GM12878 (cell line): ENCODE measurements around the gene CTDSP1. TPM values are rescaled to one million over a fixed set of nuclear protein-coding genes. Genes with fewer than 3 reads are reported as not detected.

Source experiments
- ATF3 ChIP-seq: IDR thresholded peaks from 2 replicates; pipeline ENCODE4 v1.6.1; 2011; ENCODE audit warnings: low read depth, mild to moderate bottlenecking, low read length, moderate library complexity, borderline replicate concordance; ENCODE audit errors: extremely low read depth
- GABPA ChIP-seq: IDR thresholded peaks from 2 replicates; pipeline ENCODE4 v1.6.1; 2014; ENCODE audit warnings: antibody characterized with exemption, low read depth, mild to moderate bottlenecking, inconsistent platforms
- MXI1 ChIP-seq: fragments of 150-350 bp; IDR thresholded peaks from 2 replicates; pipeline ENCODE4 v1.6.1; 2011; ENCODE audit warnings: low read depth, mild to moderate bottlenecking, inconsistent platforms, low read length, improper control_type of control experiment
- MYC ChIP-seq: IDR thresholded peaks from 2 replicates; pipeline ENCODE4 v1.6.1; 2011; ENCODE audit warnings: mild to moderate bottlenecking, low read length, moderate library complexity, inconsistent platforms; ENCODE audit not compliant: insufficient read depth, insufficient replicate concordance, insufficient read length, severe bottlenecking
- NKRF ChIP-seq: fragments of 450-650 bp; conservative IDR thresholded peaks from 2 replicates; pipeline ENCODE4 v1.6.1; 2017; ENCODE audit warnings: mild to moderate bottlenecking, moderate library complexity
- POLR2A ChIP-seq: IDR thresholded peaks from 2 replicates; pipeline ENCODE4 v1.6.1; 2011; ENCODE audit warnings: low read depth, mild to moderate bottlenecking, low read length
- RAD21 ChIP-seq: IDR thresholded peaks from 2 replicates; pipeline ENCODE4 v1.6.1; 2011; ENCODE audit warnings: mild to moderate bottlenecking, low read depth, low read length, moderate library complexity; ENCODE audit not compliant: insufficient read depth
- RAD51 ChIP-seq: fragments of 450-650 bp; IDR thresholded peaks from 2 replicates; pipeline ENCODE4 v1.6.1; 2016; ENCODE audit warnings: moderate library complexity, mild to moderate bottlenecking, inconsistent platforms
- REST ChIP-seq: IDR thresholded peaks from 2 replicates; pipeline ENCODE4 v1.6.1; 2012; ENCODE audit warnings: mild to moderate bottlenecking, low read depth, low read length
- RFX5 ChIP-seq: IDR thresholded peaks from 2 replicates; pipeline ENCODE4 v1.6.1; 2011; ENCODE audit warnings: low read depth, low read length, improper control_type of control experiment
- SRF ChIP-seq, 2 experiments: IDR thresholded peaks; 2 replicates each; pipeline ENCODE4 v1.6.1; 2011; ENCODE audit warnings: low read depth in 2 of 2, low read length in 2 of 2, mild to moderate bottlenecking in 1 of 2, moderate library complexity in 1 of 2
- ZNF24 ChIP-seq: fragments of 450-650 bp; IDR thresholded peaks from 2 replicates; pipeline ENCODE4 v1.6.1; 2017; ENCODE audit warnings: antibody characterized with exemption, mild to moderate bottlenecking
- ZNF622 ChIP-seq: fragments of 450-650 bp; IDR thresholded peaks from 2 replicates; pipeline ENCODE4 v1.6.1; 2017; ENCODE audit warnings: mild to moderate bottlenecking, inconsistent platforms
- polyA plus RNA-seq, 11 experiments: library from polyadenylated mRNA; depleted of rRNA in 4 of 11; unstranded in 6 of 11; stranded (reverse) in 5 of 11; fragments of >200 nt; fragmentation: Nextera tagmentation in 4 of 11; fragmentation: Illumina TruSeq in 1 of 11; extraction: Ambion mirVana in 4 of 11; extraction: Trizol in 1 of 11; gene quantifications; 1 replicate in 1 of 11; 2 replicates in 10 of 11; pipeline versions ENCODE4 v1.2.1 to v1.2.3, GENCODE V29; 2011 to 2016; ENCODE audit warnings: inconsistent platforms in 2 of 11, missing spikeins in 2 of 11, low read depth in 1 of 11
- total RNA-seq, 4 experiments: library from RNA; depleted of rRNA in 3 of 4; stranded (reverse); fragments of >200 nt in 3 of 4; fragmentation: Illumina TruSeq in 1 of 4; extraction: Trizol in 1 of 4; gene quantifications; 2 replicates each; pipeline versions ENCODE4 v1.2.1 to v1.2.3, GENCODE V29; 2013 to 2021
- TF ChIP-seq, protein P1 (sequence below): fragments of 450-650 bp; IDR thresholded peaks from 2 replicates; pipeline ENCODE4 v1.6.1; 2017; ENCODE audit warnings: borderline replicate concordance
- TF ChIP-seq, protein P2 (sequence below): fragments of 450-650 bp; formaldehyde crosslinking; IDR thresholded peaks from 2 replicates; pipeline ENCODE4 v1.4.0; 2020; ENCODE audit warnings: mild to moderate bottlenecking, moderate library complexity
- TF ChIP-seq, protein P3 (sequence below): IDR thresholded peaks from 2 replicates; pipeline ENCODE4 v1.6.1; 2012; ENCODE audit warnings: low read length, inconsistent platforms

CTDSP1 gene
- total and polyA plus RNA-seq, 10 of the 15 experiments (the other 5 are each of a cell fraction or from before 2014, with no cell fraction given): 3.0 to 75.9 (median 34.4) TPM

DNA sequence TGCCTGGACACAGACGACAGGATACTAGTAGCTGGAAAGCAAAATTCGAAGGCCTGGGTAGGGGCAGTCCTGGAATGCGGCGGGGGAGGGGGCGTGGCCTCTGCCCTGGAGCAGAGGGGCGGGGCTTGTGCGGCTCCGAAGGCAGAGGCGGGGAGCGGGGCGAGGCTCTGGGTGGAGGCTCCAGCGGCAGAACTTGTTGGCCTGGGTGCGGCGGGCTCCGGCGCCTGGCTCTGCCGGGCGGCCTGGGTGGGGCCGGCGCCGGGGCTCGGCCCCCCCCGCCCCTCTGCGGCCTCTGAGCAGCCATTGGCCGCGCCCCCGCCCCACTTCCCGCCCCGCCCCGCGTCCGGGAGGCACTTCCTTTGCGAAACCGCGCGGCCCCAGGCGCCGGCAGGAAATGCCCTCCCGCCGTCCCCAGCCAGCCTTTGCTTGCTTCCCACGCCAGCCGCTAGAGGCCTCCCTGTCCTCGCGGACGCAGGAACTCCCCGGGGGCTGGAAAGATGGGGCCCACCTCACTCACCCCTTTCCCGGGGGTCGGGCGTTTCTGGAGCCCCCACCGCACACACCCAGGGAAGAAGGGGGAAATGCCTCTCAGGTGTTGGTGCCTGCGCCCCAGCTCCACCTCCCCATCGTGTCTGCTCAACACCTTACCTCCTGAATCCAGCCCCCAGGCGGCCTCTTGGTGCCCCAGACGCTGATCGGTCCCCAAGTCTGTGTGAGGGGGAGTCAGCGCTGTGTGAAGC is 6.7 kb downstream of the CTDSP1 start (continued):
- TF ChIP-seq, protein P1, sequence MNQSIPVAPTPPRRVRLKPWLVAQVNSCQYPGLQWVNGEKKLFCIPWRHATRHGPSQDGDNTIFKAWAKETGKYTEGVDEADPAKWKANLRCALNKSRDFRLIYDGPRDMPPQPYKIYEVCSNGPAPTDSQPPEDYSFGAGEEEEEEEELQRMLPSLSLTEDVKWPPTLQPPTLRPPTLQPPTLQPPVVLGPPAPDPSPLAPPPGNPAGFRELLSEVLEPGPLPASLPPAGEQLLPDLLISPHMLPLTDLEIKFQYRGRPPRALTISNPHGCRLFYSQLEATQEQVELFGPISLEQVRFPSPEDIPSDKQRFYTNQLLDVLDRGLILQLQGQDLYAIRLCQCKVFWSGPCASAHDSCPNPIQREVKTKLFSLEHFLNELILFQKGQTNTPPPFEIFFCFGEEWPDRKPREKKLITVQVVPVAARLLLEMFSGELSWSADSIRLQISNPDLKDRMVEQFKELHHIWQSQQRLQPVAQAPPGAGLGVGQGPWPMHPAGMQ: no peak
- TF ChIP-seq NKRF: no peak; the same call in 1 of the 2 replicates
- TF ChIP-seq MYC: no peak
- TF ChIP-seq, protein P2, sequence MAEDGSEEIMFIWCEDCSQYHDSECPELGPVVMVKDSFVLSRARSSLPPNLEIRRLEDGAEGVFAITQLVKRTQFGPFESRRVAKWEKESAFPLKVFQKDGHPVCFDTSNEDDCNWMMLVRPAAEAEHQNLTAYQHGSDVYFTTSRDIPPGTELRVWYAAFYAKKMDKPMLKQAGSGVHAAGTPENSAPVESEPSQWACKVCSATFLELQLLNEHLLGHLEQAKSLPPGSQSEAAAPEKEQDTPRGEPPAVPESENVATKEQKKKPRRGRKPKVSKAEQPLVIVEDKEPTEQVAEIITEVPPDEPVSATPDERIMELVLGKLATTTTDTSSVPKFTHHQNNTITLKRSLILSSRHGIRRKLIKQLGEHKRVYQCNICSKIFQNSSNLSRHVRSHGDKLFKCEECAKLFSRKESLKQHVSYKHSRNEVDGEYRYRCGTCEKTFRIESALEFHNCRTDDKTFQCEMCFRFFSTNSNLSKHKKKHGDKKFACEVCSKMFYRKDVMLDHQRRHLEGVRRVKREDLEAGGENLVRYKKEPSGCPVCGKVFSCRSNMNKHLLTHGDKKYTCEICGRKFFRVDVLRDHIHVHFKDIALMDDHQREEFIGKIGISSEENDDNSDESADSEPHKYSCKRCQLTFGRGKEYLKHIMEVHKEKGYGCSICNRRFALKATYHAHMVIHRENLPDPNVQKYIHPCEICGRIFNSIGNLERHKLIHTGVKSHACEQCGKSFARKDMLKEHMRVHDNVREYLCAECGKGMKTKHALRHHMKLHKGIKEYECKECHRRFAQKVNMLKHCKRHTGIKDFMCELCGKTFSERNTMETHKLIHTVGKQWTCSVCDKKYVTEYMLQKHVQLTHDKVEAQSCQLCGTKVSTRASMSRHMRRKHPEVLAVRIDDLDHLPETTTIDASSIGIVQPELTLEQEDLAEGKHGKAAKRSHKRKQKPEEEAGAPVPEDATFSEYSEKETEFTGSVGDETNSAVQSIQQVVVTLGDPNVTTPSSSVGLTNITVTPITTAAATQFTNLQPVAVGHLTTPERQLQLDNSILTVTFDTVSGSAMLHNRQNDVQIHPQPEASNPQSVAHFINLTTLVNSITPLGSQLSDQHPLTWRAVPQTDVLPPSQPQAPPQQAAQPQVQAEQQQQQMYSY (CRISPR knock-in tag): no peak
- TF ChIP-seq RFX5: no peak
- TF ChIP-seq, protein P3, sequence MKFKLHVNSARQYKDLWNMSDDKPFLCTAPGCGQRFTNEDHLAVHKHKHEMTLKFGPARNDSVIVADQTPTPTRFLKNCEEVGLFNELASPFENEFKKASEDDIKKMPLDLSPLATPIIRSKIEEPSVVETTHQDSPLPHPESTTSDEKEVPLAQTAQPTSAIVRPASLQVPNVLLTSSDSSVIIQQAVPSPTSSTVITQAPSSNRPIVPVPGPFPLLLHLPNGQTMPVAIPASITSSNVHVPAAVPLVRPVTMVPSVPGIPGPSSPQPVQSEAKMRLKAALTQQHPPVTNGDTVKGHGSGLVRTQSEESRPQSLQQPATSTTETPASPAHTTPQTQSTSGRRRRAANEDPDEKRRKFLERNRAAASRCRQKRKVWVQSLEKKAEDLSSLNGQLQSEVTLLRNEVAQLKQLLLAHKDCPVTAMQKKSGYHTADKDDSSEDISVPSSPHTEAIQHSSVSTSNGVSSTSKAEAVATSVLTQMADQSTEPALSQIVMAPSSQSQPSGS: no peak
- no peak for TF ChIP-seq REST
- no peak for TF ChIP-seq ZNF24
- peak; percentile 87 for TF ChIP-seq RAD21
- TF ChIP-seq ATF3: no peak
- TF ChIP-seq GABPA: no peak
- no peak for TF ChIP-seq MXI1
- no peak for TF ChIP-seq ZNF622
- peak; percentile 51 for TF ChIP-seq POLR2A
- 0 out of 4 replicates have a peak, but pooled peaks of 1 of the 2 experiments have one; percentile 29 for TF ChIP-seq SRF (IDR thresholded peaks at IDR 0.05; ENCODE audit: low read depth in 2 of 2, low read length in 2 of 2)
- no peak for TF ChIP-seq RAD51
